Posterior vena cava (tissue), 2 donors: ENCODE measurements around the gene SLC35C1. TPM values are rescaled to one million over a fixed set of nuclear protein-coding genes. Genes with fewer than 3 reads are reported as not detected.

Source experiments
- DNase-seq: peaks from one replicate; pipeline ENCODE4 v3.0.0-alpha.2; 2020; ENCODE audit warnings: low spot score
- intact Hi-C, 2 donors: fragments of 100-400 bp; cut with DNase I; formaldehyde crosslinking; loops; one replicate each; pipeline versions ENCODE4 v1.14.1 to v1.14.2; 2022 to 2023
- total RNA-seq, 2 donors: library from RNA; stranded (reverse); fragmentation: NEBNext Ultra II Directional; extraction: Animal tissue kit (Norgen Biotek cat#: 25700); gene quantifications; one replicate each; pipeline ENCODE4 v1.2.1, GENCODE V29; 2021
- donor health status: DM: yes; HTN: yes; CAD: no.
- donor health status: DM: yes; HTN: yes; CAD: no.

Gene SLC35C1
- total RNA-seq, 2 donors from 2014 or later: 13.4 to 13.6 TPM

DNA sequence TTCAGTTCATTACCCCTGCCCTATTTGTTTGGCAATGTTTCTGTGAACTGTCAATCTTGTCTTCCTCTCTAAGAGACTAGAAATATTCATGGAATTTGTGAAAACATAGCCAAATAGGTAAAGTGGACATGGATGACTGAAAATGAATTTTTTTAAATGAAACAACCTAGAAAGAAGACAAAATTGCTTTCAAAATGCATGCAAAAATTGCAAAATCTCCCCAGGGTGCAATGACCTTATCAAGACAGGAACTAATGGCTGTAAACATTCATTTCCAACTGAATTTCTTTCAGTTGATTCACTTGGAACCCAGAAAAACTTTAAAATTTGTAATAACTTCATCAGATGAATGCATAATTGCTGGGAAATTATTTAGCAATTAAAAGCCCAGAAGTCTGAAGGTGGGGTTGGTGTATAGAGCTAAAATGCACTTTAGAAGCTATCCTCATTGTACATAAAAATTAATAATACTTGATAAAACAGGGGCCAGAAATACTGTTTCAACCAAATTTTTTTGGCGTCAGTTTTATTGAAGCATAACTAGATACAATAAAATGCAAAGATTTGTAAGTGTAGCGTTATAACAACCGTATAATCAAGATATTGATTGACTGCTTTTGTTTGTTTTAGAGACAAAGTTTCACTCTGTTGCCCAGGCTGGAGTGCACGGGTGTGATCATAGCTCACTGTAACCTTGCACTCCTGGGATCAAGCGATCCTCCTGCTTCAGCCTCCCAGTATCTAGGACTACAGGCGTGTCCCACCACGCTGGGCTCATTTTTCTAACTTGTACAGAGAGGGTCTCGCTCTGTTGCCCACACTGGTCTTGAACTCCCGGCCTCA lies 27.6 kb upstream of the SLC35C1 start:
- intact Hi-C loops: loop anchor here in 1 of 2 donors (10.0 kb wide), 1 partner anchor 403 kb away; no protein-coding TSS in a partner anchor
- no peak for DNase-seq

DNA sequence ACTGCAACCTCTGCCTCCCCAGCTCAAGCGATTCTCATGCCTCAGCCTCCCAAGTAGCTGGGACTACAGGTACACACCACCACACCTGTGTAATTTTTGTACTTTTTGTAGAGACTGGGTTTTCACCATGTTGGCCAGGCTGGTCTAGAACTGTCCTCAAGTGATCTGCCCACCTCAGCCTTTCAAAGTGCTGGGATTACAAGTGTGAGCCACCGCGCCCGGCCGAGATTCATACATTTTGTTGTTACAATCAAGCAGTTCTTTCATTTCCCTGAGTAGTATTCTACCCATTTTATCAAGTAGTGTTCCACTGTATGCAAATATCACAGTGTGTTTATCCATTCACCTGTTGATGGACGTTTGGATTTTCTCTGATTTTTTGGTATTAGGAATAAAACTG lies 26.6 kb upstream of the SLC35C1 start:
- intact Hi-C loops: loop anchor here in 1 of 2 donors (10.0 kb wide), 1 partner anchor 404 kb away; no protein-coding TSS in a partner anchor
- DNase-seq: no peak

DNA sequence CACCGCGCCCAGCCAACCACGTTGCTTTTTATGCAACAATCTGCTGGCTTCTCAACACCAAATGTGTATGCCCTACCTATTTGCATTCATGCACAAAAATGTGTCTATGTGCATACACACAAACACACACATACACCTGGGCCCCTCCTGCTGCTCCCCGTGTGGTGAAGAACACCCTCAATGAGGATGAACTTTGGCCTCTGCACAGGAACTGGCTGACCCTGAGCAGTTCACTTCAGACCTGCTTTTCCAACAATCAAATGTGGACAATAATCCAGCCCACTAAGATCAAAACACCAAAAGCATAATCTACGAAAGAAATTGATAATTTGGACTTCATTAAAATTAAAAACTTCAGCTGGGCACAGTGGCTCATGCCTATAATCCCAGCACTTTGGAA lies 25.3 kb upstream of the SLC35C1 start:
- intact Hi-C loops: loop anchor here in 1 of 2 donors (10.0 kb wide), 1 partner anchor 405 kb away; no protein-coding TSS in a partner anchor
- no peak for DNase-seq

DNA sequence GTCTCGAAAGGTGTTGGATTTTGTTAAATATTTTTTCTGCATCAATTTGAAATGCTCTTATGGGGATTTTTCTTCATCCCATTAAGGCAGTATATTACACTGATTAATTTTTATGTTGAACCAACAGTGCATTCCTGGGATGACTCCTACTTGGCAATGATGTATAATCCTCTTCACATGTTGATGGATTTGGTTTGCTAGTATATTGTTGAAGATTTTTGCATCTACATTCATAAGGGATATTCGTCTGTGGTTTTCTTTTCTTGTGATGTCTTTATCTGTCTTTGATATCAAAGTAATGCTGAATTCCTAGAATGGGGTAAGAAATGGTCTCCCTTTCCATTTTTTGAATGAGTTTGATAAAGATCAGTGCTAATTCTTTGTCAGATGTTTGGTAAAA lies 18.7 kb upstream of the SLC35C1 start:
- intact Hi-C loops: no loop called here
- DNase-seq: no peak

DNA sequence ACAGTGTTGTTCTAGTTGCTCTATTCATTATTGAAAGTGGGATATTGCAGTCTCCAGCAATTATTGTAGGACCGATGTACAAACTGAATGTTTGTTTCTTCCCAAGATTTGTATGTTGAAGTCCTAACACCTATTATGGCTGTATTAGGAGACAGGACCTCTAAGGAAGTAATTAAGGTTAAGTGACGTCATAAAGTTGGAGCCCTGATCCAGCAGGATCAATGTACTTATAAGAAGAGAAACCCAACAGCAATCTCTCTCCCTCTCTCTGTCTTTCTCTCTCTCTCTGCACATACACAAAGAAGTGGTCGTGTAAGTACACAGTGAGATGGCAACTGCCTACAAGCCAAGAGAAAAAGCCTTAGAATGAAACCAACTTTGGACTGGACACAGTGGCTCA lies 16.1 kb upstream of the SLC35C1 start:
- no peak for DNase-seq

DNA sequence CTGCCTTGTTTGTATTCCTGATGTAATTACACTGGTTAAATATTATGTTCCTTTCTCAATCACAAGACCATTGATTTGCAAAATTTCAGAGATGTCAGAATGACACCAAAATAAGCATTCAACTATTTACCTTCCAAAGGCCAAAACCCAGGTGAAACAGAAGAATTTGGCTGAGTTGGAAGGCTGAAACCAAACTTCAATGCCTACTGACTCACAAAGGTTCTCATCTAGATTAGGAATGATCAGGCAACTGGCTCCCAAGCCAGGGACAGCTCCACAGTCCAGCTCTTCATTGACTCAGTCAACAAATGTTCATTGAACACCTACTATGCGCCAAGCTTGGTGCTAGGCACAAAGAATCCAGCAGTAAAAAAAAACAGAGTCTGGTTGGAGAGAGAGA lies 13.4 kb upstream of the SLC35C1 start:
- intact Hi-C loops: no loop called here
- DNase-seq: no peak

More for the DNA sequence above, 16.1 kb upstream of the SLC35C1 start:
- intact Hi-C loops: no loop called here

DNA sequence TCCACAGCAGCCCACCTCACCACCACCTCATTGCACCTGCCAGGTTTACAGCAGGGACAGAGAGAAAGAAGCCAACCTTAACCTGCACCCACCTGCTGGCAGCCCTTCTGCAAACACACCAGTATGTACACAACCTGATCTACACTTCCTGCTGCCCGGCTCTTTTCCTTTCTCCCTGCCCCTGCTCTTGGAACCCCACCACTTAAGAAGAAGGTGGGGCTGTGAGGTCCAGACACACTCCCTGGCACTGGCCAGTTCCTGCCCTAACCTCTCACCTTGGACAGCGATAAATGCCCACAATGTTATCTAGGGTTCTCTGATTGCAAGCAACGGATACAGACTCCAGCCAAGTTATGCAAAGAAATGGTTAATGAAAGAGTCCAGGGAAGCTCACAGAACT lies 10.8 kb upstream of the SLC35C1 start:
- intact Hi-C loops: no loop called here
- no peak for DNase-seq

DNA sequence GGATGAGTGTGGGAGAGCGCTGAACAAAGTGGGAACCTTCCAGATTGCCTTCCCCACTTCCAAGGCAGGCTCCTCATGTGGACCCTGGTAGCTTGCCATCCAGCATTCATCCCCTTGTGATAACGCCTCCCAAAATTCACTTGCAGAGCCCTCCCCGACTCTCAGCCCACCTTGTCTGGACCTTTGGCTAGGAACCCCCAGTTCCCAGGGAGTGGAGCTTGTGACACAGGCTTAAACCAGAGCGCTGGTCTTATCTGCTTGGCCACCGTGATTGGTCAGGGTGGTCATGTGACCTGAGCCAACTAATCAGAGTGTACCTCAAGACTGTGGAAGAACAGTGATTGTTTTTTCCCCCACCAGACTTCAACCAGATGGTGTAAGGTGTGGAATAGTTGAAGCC lies 9.6 kb upstream of the SLC35C1 start:
- DNase-seq: no peak
- intact Hi-C loops: no loop called here

DNA sequence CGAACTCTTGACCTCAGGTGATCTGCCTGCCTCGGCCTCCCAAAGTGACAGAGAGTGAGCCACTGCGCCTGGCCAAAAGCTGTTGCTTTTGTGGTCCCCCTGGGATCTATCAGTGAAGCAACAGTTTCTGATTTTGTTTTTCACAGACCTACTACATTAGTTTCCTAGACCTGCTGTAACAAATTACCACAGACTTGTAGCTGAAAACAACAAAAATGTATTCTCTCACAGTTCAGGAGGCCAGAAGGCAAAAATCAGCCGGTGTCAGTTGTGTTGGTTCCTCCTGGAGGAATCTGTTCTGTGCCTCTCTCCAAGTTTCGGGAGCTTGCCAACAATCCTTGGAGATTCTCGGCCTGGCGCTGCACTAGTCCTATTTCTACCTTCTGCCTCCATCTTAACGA lies 8.5 kb upstream of the SLC35C1 start:
- intact Hi-C loops: no loop called here
- no peak for DNase-seq

DNA sequence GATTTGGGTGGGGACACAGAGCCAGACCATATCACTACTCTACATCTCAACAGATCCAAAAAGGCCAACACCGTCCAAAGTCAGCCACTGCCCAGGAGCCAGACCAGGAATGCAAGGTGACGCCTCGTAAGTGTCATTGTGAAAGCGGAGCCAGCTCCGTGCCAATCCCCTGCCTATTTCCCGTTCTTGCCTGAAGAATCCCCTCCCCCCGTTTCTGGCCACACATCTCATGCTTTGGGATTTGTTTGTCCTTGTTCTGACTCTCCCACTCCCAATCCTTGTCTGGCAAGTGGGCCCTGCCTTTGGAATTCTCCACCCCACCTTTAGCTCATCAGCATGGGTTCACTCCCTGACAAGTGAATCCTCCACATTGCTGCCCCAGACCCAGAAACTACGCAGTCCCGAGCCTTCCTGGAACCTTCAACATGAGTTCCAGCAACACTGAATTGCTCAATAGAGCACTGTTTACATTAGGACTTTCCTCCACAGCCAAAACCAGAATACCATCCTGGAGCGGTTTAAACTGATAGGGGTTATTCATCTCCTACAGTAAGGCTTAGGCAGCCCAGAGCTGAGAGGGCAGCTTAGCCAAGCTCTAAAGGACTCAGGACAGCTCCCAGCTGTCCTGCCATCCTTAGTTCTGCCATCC lies 6.0 kb upstream of the SLC35C1 start:
- intact Hi-C loops: no loop called here
- no peak for DNase-seq

DNA sequence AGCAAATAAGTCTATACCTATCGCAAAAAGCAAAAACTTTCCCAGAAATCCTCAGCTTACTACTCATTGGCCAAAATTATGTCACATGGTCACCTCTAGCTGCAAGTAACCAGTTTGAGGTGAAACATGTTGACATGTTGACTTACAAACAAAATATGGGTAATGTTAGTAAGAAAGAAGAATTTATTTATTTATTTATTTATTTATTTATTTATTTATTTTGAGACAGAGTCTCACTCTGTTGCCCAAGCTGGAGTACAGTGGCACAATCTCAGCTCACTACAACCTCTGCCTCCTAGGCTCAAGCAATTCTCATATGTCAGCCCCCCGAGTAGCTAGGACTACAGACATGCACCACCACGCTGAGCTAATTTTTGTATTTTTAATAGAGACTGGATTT lies 5.4 kb upstream of the SLC35C1 start:
- intact Hi-C loops: no loop called here
- no peak for DNase-seq

DNA sequence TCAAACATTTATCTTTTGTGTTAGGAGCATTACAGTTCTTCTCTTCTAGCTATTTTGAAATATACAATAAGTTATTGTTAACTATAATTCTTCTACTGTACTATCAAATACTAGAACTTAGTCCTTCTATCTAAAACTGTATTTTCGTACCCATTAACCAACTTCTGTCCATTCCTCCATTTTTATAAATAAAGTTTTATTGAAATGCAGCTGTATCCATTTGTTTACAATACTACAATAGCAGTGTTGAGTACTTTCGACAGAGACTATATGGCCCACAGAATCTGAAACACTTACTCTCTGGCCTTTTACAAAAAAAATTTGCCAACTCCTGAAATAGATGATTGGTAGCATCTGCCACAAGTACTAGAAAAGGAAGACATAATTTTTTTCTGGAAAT lies 4.7 kb upstream of the SLC35C1 start:
- intact Hi-C loops: no loop called here
- no peak for DNase-seq

DNA sequence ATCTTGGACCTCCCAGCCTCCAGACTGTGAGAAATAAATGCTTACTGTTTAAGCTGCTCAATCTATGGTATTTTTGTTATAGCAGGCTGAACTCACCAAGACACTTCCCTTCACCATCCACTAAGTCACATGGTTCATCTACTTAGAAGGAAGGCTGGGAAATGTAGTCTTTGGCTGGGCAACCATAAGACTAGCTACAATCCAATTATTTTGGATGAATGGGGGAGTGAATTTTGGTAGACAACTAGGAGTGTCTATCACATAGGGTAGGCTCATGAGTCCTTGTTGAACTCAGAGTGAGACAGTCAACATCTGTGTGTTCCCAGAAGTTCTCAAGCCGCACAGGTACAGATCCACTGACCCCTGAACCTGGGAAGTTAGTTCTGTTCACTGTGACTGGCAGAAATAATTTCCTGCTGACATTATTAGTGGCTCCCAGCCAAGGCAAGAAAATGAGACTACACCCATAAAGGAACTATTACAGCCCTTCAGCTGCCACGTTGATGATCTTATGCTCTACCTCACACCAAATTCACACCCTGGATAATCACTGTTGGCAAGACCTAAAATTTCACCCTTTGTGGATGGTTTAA lies 3.1 kb upstream of the SLC35C1 start:
- intact Hi-C loops: no loop called here
- no peak for DNase-seq

DNA sequence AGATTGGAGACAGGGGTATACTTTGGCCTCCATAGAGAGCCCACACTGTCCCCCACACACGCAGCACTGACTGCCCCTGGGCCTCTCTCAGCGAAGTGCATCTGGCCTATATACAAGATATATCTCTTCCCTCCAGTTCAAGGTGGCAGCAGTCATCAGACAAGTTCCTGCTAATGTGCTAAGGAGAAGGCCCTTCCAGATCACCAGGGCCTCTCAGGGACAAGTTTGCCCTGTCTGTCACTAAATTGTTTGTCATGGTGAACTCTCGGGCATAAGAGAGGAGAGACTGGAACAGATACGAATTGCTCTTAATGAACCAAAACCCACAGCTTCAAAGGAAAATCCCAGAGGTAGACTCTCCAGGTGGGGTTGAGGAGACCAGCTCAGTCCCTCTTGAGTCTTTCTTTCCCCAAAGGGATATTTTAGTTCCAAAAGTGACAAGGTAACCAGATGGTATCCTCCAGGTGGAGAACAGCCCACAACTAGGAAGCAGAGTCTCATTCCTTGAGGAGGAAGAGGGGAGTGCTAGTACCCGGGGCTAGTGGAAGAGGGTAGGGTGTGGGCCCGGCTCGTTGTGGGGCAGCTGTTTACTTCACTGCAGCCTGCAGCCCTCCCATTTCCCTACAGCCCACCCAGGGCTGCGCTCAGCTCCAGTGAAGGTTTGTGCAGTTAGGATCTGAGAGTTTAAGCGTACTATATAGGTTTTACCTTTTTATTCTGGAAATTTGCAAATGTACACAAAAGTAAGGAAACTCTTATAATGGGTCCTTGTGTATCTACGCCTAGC lies 2.2 kb upstream of the SLC35C1 start:
- DNase-seq: no peak
- intact Hi-C loops: no loop called here

DNA sequence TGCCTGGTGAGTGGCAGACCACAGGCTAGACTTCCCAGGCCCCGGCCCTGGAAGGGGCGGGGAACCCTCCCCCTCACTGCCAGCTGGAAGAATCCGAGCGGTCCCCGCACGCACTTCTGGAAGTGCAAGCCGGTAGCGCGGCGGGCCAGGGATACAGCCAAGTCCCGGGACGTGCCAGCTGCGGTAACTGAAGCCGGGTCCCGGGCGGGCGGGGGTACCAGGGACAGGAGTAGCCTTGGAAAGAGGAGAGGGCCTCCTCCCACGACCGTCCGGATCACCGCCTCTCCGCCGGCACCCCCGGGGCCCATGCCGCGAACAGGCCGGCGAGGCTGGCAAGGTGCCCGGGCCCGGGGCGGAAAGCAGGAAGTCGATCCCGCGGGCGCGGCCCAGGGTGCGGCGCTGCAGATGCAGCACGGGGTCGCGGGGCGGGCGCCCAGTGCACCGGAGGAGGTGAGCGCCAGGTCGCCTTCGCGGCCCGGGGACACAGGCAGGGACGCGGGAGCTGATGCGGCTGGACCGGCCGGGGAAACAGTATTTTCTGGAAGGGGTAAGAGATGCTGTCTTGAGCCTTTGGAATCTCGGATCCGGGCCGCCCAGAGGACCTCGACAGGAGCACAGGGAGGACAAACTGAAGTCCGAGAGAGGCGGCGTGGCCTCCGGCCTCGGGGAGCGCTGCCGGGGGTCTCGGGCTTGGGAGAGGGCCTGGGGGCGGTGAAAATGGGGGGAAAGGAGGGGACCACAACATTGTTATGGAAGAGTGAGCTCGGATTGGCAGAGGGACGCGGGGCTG lies 783 bp upstream of the SLC35C1 start:
- intact Hi-C loops: no loop called here
- peak; percentile 95 for DNase-seq

DNA sequence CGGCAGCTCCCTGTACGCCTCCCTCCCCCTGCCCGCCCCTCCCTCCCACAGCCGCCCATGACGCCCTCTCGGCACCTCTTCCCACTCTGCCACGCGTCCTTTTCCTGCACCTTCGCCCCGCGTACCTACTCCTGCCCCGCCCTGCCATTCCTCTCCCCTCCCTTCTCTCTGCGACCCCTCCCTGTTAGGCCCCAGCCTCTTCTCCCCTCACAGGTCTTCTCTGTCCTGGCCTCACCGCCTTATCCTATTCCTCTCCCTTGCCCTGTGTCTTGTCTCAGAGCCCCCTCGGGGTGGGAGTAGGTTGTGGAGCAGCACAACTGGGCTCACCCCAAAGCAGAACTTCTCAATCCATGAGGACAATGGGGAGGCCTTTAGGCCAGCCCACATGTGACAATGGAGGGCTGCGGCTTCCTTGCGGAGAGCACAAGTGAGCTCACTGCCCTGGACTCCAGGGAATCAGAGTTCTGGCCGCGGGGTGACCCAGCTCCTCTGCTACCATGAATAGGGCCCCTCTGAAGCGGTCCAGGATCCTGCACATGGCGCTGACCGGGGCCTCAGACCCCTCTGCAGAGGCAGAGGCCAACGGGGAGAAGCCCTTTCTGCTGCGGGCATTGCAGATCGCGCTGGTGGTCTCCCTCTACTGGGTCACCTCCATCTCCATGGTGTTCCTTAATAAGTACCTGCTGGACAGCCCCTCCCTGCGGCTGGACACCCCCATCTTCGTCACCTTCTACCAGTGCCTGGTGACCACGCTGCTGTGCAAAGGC lies 539 bp downstream of the SLC35C1 start:
- peak; percentile 87 for DNase-seq
- intact Hi-C loops: loop anchor here in 1 of 2 donors (5.0 kb wide), 1 partner anchor 97 kb away; no protein-coding TSS in a partner anchor

DNA sequence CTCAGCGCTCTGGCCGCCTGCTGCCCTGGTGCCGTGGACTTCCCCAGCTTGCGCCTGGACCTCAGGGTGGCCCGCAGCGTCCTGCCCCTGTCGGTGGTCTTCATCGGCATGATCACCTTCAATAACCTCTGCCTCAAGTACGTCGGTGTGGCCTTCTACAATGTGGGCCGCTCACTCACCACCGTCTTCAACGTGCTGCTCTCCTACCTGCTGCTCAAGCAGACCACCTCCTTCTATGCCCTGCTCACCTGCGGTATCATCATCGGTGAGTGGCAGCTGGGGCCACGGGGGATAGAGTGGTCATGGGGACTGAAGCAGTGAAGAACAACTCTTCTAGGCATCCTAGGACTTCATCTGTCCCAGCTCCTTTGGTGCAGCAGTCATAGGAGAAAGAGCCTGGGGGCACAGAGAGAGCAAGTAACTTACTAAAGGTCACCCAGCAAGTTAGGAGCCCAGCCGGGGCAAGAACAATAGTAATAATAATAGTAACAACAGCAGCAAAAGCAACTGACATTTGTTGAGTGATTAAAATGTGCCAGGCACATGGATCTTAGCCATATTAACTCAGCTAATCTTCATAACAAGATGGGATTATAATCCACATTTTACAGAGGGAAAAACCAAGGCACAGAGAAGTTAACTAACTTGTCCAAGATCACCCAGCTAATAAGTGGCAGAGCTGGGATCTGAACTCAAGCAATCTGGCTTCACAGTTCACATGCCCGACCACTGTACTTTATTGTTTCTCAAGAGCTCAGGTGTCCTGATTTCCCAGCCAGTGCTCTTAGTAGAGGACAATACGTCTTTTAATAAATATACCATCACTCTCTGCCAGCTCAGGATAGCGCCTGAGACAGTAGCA lies 1.4 kb downstream of the SLC35C1 start:
- intact Hi-C loops: loop anchor here in 1 of 2 donors (5.0 kb wide), 1 partner anchor 96 kb away; no protein-coding TSS in a partner anchor

More for the DNA sequence above, 1.4 kb downstream of the SLC35C1 start:
- DNase-seq: no peak
